Measurements from ENCODE around the gene PSME2. TPM values are rescaled to one million over a fixed set of nuclear protein-coding genes. Genes with fewer than 3 reads are reported as not detected.

PSME2 gene
- total and polyA plus RNA-seq, 12 donors = 107 to 752 (median 243) TPM

DNA sequence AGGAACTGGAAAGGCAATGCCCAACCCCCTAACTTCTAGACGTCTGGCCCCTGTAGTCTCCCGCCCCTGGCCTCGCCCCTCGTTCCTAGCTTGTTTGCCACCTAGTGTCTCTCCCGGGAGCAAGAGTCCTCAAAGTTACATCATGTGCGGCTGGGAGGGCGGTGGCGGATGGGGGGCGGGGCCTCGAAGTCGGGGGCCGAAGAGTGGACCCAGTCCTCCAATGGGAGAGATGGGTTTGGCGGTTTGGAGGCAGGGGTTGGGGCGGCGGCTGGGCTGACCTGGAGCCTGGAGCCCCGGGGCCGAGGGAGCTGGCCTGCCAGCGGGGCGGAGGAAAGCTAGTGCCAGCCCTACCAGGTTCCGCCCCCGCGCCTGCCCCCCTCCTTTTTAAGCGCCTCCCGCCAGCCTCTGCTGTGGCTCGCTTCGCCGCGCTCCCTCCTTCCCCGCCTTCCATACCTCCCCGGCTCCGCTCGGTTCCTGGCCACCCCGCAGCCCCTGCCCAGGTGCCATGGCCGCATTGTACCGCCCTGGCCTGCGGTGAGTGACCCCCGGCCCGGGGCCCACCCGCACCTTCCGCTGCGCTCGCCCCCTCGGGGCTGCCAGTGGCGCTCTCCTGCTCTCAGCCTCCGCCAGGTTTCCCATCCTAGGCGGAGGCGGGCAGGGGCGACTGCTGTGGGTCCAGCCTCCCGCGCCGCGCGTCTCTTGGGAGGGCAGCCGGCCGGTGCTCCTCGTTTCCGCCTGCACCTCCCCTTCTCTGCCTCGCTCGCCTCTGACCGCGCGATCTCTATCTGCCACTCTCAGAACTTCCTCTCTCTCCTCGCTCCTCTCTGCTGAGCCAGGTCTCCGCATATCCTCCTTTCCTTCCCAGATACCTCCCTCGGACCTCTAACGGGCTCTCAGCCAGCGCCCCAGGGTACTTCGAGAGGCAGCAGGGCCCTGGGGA is 52.2 kb downstream of the PSME2 start, which contains the start of gene PCK2:
PCK2 (plus strand) TSS at position 411 of the 940 bp plus-strand sequence; CDS start at position 506, 95 bp downstream.
- no peaks in the 10 kb centered on the region for H3K27me3 ChIP-seq
- H3K4me3 ChIP-seq = peak within 1 kb of the TSS; percentile 72 to 96 (median 84)
- H3K9me3 ChIP-seq (replicated peaks in 1 of 3) = no peaks in the 10 kb centered on the region
- intact Hi-C loops (cut with DNase I) = loop anchor here (5.0 kb wide), 1 partner anchor 37 kb away; no protein-coding TSS in a partner anchor
- peaks cover 4 to 21% of the 10 kb centered on the region in 2 donors for H3K4me1 ChIP-seq (replicated peaks in 1 of 2)
- peak within 1 kb of the TSS; percentile 55 to 91 (median 89) for H3K27ac ChIP-seq
- peaks cover 0 to 11% of the 10 kb centered on the region in 2 donors for H3K36me3 ChIP-seq (replicated peaks in 1 of 2)
- DNase-seq = peak; percentile 86 to 97 (median 95)
- 0 to 1% (median 1%) methylated on average over 29 to 68 of the region's 68 CpGs for WGBS, 4 donors
- TF ChIP-seq, protein P1, sequence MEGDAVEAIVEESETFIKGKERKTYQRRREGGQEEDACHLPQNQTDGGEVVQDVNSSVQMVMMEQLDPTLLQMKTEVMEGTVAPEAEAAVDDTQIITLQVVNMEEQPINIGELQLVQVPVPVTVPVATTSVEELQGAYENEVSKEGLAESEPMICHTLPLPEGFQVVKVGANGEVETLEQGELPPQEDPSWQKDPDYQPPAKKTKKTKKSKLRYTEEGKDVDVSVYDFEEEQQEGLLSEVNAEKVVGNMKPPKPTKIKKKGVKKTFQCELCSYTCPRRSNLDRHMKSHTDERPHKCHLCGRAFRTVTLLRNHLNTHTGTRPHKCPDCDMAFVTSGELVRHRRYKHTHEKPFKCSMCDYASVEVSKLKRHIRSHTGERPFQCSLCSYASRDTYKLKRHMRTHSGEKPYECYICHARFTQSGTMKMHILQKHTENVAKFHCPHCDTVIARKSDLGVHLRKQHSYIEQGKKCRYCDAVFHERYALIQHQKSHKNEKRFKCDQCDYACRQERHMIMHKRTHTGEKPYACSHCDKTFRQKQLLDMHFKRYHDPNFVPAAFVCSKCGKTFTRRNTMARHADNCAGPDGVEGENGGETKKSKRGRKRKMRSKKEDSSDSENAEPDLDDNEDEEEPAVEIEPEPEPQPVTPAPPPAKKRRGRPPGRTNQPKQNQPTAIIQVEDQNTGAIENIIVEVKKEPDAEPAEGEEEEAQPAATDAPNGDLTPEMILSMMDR (IDR thresholded peaks at IDR 0.05) = peak in 3 of 6 experiments; percentile 8 to 25 (median 14)
- peak; percentile 46 to 64 for TF ChIP-seq POLR2A (IDR thresholded peaks at IDR 0.05)

Small RNA genes within 50 kb of the gene (microRNA-seq; reads per million reads assigned to microRNA genes)
- 0 to 0.45 (median 0) reads per million in 3 donors for gene MIR7703

Small RNA genes within 50 kb of the gene (small RNA-seq; reads per million reads assigned to genes)
- 0 reads per million in 2 donors for gene AL136295.4
- gene IPO4 = 0 to 0.24 reads per million in 2 donors
- gene IRF9 = 0 to 0.12 reads per million in 2 donors
- 0.36 to 0.58 reads per million in 2 donors for gene RNA5SP383

Other genes with a start within 250 kb of the PSME2 start
Only the 30 nearest of the 31 such genes appear.
- gene DHRS4, start 192.8 kb downstream of the PSME2 start, total RNA-seq = 10 to 100 TPM; 26.1 to 77.5 (median 47.0) TPM
- 10 to 100 TPM; 41.0 to 53.3 (median 52.7) TPM for gene DHRS4, start 192.8 kb downstream of the PSME2 start, polyA plus RNA-seq
- 10 to 100 TPM; 14.8 to 56.4 (median 33.5) TPM for gene DHRS4L2, start 157.7 kb downstream of the PSME2 start, total RNA-seq
- gene DHRS4L2, start 157.7 kb downstream of the PSME2 start, polyA plus RNA-seq = 10 to 100 TPM; 41.5 to 52.3 (median 45.7) TPM
- gene CARMIL3, start 94.6 kb downstream of the PSME2 start, total RNA-seq = 1 to 10 TPM in 2 of 9 donors, under 1 TPM in 6, not detected in 1; 0.17 to 1.1 (median 0.68) TPM
- 1 to 10 TPM in 2 of 3 donors, under 1 TPM in 1; 0.73 to 5.8 (median 1.7) TPM for gene CARMIL3, start 94.6 kb downstream of the PSME2 start, polyA plus RNA-seq
- 1 to 10 TPM in 1 of 9 donors, under 1 TPM in 1, not detected in 7; 0.97 to 1.4 TPM for gene CPNE6, start 75.0 kb downstream of the PSME2 start, total RNA-seq
- under 1 TPM; 0.07 to 0.22 (median 0.16) TPM for gene CPNE6, start 75.0 kb downstream of the PSME2 start, polyA plus RNA-seq
- 10 to 100 TPM in 7 of 9 donors, 1 to 10 TPM in 2; 4.4 to 37.0 (median 18.4) TPM for gene PCK2, start 52.3 kb downstream of the PSME2 start, total RNA-seq
- gene PCK2, start 52.3 kb downstream of the PSME2 start, polyA plus RNA-seq = 10 to 100 TPM in 2 of 3 donors, 1 to 10 TPM in 1; 7.9 to 17.9 (median 10.5) TPM
- 100 to 1,000 TPM in 8 of 9 donors, 10 to 100 TPM in 1; 88.9 to 401 (median 143) TPM for gene DCAF11, start 31.8 kb downstream of the PSME2 start, total RNA-seq
- gene DCAF11, start 31.8 kb downstream of the PSME2 start, polyA plus RNA-seq = 10 to 100 TPM; 40.4 to 94.0 (median 42.3) TPM
- 10 to 100 TPM in 1 of 9 donors, 1 to 10 TPM in 8; 3.3 to 20.2 (median 4.7) TPM for gene NRL, start 31.7 kb downstream of the PSME2 start, total RNA-seq
- 1 to 10 TPM; 2.2 to 3.5 (median 3.1) TPM for gene NRL, start 31.7 kb downstream of the PSME2 start, polyA plus RNA-seq
- 10 to 100 TPM in 4 of 9 donors, 1 to 10 TPM in 5; 6.5 to 15.7 (median 9.7) TPM for gene FITM1, start 16.0 kb downstream of the PSME2 start, total RNA-seq
- 10 to 100 TPM in 2 of 3 donors, 1 to 10 TPM in 1; 4.6 to 25.7 (median 13.4) TPM for gene FITM1, start 16.0 kb downstream of the PSME2 start, polyA plus RNA-seq
- 100 to 1,000 TPM; 208 to 359 (median 277) TPM for gene PSME1, start 10.4 kb downstream of the PSME2 start, total RNA-seq
- gene PSME1, start 10.4 kb downstream of the PSME2 start, polyA plus RNA-seq = 100 to 1,000 TPM; 205 to 386 (median 313) TPM
- gene EMC9, start 5.0 kb downstream of the PSME2 start, total RNA-seq = 10 to 100 TPM; 22.5 to 65.7 (median 40.5) TPM
- 100 to 1,000 TPM in 2 of 3 donors, 10 to 100 TPM in 1; 21.6 to 149 (median 127) TPM for gene EMC9, start 5.0 kb downstream of the PSME2 start, polyA plus RNA-seq
- 100 to 1,000 TPM in 1 of 9 donors, 10 to 100 TPM in 8; 32.8 to 165 (median 59.7) TPM for gene RNF31, start 888 bp upstream of the PSME2 start, total RNA-seq
- gene RNF31, start 888 bp upstream of the PSME2 start, polyA plus RNA-seq = 100 to 1,000 TPM in 2 of 3 donors, 10 to 100 TPM in 1; 59.3 to 351 (median 198) TPM
- 100 to 1,000 TPM in 4 of 9 donors, 10 to 100 TPM in 5; 32.4 to 119 (median 98.3) TPM for gene IRF9, start 14.7 kb upstream of the PSME2 start, total RNA-seq
- gene IRF9, start 14.7 kb upstream of the PSME2 start, polyA plus RNA-seq = 100 to 1,000 TPM; 118 to 151 (median 129) TPM
- gene REC8, start 25.5 kb upstream of the PSME2 start, total RNA-seq = 10 to 100 TPM in 4 of 9 donors, 1 to 10 TPM in 5; 1.3 to 18.5 (median 9.4) TPM
- 100 to 1,000 TPM in 1 of 3 donors, 10 to 100 TPM in 1, 1 to 10 TPM in 1; 3.6 to 111 (median 38.9) TPM for gene REC8, start 25.5 kb upstream of the PSME2 start, polyA plus RNA-seq
- gene IPO4, start 42.2 kb upstream of the PSME2 start, total RNA-seq = 10 to 100 TPM; 29.7 to 84.9 (median 45.4) TPM
- gene IPO4, start 42.2 kb upstream of the PSME2 start, polyA plus RNA-seq = 10 to 100 TPM; 19.1 to 43.2 (median 23.8) TPM
- gene TM9SF1, start 48.8 kb upstream of the PSME2 start, total RNA-seq = 100 to 1,000 TPM in 2 of 9 donors, 10 to 100 TPM in 7; 60.0 to 123 (median 90.4) TPM
- 10 to 100 TPM; 43.7 to 67.2 (median 56.1) TPM for gene TM9SF1, start 48.8 kb upstream of the PSME2 start, polyA plus RNA-seq
- gene TSSK4, start 59.1 kb upstream of the PSME2 start, total RNA-seq = under 1 TPM in 1 of 9 donors, not detected in 8; 0.46 TPM
- gene TSSK4, start 59.1 kb upstream of the PSME2 start, polyA plus RNA-seq = under 1 TPM in 1 of 3 donors, not detected in 2; 0.07 TPM
- gene CHMP4A, start 66.9 kb upstream of the PSME2 start, total RNA-seq = 10 to 100 TPM; 32.9 to 68.6 (median 56.5) TPM
- 100 to 1,000 TPM in 2 of 3 donors, 10 to 100 TPM in 1; 71.1 to 118 (median 104) TPM for gene CHMP4A, start 66.9 kb upstream of the PSME2 start, polyA plus RNA-seq
- 10 to 100 TPM; 20.3 to 53.7 (median 28.6) TPM for gene MDP1, start 69.5 kb upstream of the PSME2 start, total RNA-seq
- gene MDP1, start 69.5 kb upstream of the PSME2 start, polyA plus RNA-seq = 10 to 100 TPM; 32.2 to 40.2 (median 39.4) TPM
- 100 to 1,000 TPM; 154 to 454 (median 216) TPM for gene NEDD8, start 85.8 kb upstream of the PSME2 start, total RNA-seq
- 100 to 1,000 TPM; 136 to 448 (median 215) TPM for gene NEDD8, start 85.8 kb upstream of the PSME2 start, polyA plus RNA-seq
- 100 to 1,000 TPM in 8 of 9 donors, 10 to 100 TPM in 1; 92.5 to 188 (median 131) TPM for gene GMPR2, start 86.3 kb upstream of the PSME2 start, total RNA-seq
- gene GMPR2, start 86.3 kb upstream of the PSME2 start, polyA plus RNA-seq = 100 to 1,000 TPM in 1 of 3 donors, 10 to 100 TPM in 2; 70.6 to 103 (median 98.0) TPM
- gene TINF2, start 96.0 kb upstream of the PSME2 start, total RNA-seq = 100 to 1,000 TPM in 5 of 9 donors, 10 to 100 TPM in 4; 76.3 to 216 (median 101) TPM
- 100 to 1,000 TPM in 2 of 3 donors, 10 to 100 TPM in 1; 57.8 to 179 (median 103) TPM for gene TINF2, start 96.0 kb upstream of the PSME2 start, polyA plus RNA-seq
- gene TGM1, start 116.6 kb upstream of the PSME2 start, total RNA-seq = 1 to 10 TPM in 3 of 9 donors, under 1 TPM in 5, not detected in 1; 0.28 to 1.4 (median 0.88) TPM
- gene TGM1, start 116.6 kb upstream of the PSME2 start, polyA plus RNA-seq = 1 to 10 TPM in 2 of 3 donors, under 1 TPM in 1; 0.44 to 2.7 (median 2.2) TPM
- gene RABGGTA, start 125.0 kb upstream of the PSME2 start, total RNA-seq = 10 to 100 TPM; 26.0 to 40.0 (median 32.3) TPM
- gene RABGGTA, start 125.0 kb upstream of the PSME2 start, polyA plus RNA-seq = 100 to 1,000 TPM in 1 of 3 donors, 10 to 100 TPM in 2; 15.7 to 124 (median 90.7) TPM
- gene DHRS1, start 153.2 kb upstream of the PSME2 start, total RNA-seq = 10 to 100 TPM; 11.4 to 68.1 (median 36.1) TPM
- gene DHRS1, start 153.2 kb upstream of the PSME2 start, polyA plus RNA-seq = 10 to 100 TPM; 19.8 to 38.7 (median 37.6) TPM
- gene NOP9, start 153.2 kb upstream of the PSME2 start, total RNA-seq = 10 to 100 TPM in 8 of 9 donors, 1 to 10 TPM in 1; 9.2 to 28.2 (median 18.2) TPM
- 10 to 100 TPM in 2 of 3 donors, 1 to 10 TPM in 1; 9.1 to 21.1 (median 16.8) TPM for gene NOP9, start 153.2 kb upstream of the PSME2 start, polyA plus RNA-seq
- gene CIDEB, start 161.4 kb upstream of the PSME2 start, total RNA-seq = 10 to 100 TPM; 16.4 to 80.3 (median 40.5) TPM
- 10 to 100 TPM; 17.5 to 73.7 (median 37.4) TPM for gene CIDEB, start 161.4 kb upstream of the PSME2 start, polyA plus RNA-seq
- 10 to 100 TPM in 2 of 9 donors, 1 to 10 TPM in 6, under 1 TPM in 1; 0.42 to 11.1 (median 4.2) TPM for gene LTB4R2, start 163.5 kb upstream of the PSME2 start, total RNA-seq
- 1 to 10 TPM in 2 of 3 donors, under 1 TPM in 1; 0.57 to 2.7 (median 1.8) TPM for gene LTB4R2, start 163.5 kb upstream of the PSME2 start, polyA plus RNA-seq
- 10 to 100 TPM in 5 of 9 donors, 1 to 10 TPM in 4; 1.4 to 21.0 (median 11.0) TPM for gene LTB4R, start 164.9 kb upstream of the PSME2 start, total RNA-seq
- gene LTB4R, start 164.9 kb upstream of the PSME2 start, polyA plus RNA-seq = 10 to 100 TPM in 2 of 3 donors, 1 to 10 TPM in 1; 9.4 to 30.2 (median 17.5) TPM
- 10 to 100 TPM in 5 of 9 donors, 1 to 10 TPM in 4; 3.9 to 34.0 (median 12.5) TPM for gene ADCY4, start 188.5 kb upstream of the PSME2 start, total RNA-seq
- gene ADCY4, start 188.5 kb upstream of the PSME2 start, polyA plus RNA-seq = 10 to 100 TPM in 2 of 3 donors, 1 to 10 TPM in 1; 4.5 to 70.1 (median 45.8) TPM
- gene RIPK3, start 193.4 kb upstream of the PSME2 start, total RNA-seq = 10 to 100 TPM in 1 of 9 donors, 1 to 10 TPM in 6, under 1 TPM in 2; 0.50 to 10.4 (median 3.6) TPM
- gene RIPK3, start 193.4 kb upstream of the PSME2 start, polyA plus RNA-seq = 1 to 10 TPM; 1.5 to 8.0 (median 4.6) TPM